Coronary artery (tissue), 2 donors: ENCODE measurements around the gene PROC.

Experiments
- DNase-seq: peaks from one replicate; pipeline ENCODE4 v3.0.0-alpha.2; 2017; ENCODE audit warnings: low spot score
- H3K27ac ChIP-seq, 2 donors: fragments of 200-600 bp; sonication (generic); one replicate each; pipeline ENCODE4 v1.5.1; 2016 to 2019
- H3K4me3 ChIP-seq: fragments of 200-600 bp; sonication (generic); 2 replicates; pipeline ENCODE4 v1.5.1; 2016; ENCODE audit warnings: mild to moderate bottlenecking, moderate library complexity
- TF ChIP-seq, protein P1 (sequence below): fragments of 200-600 bp; sonication (generic); IDR thresholded peaks from one replicate; pipeline ENCODE4 v1.5.1; 2019; ENCODE audit warnings: antibody characterized with exemption

The PROC gene

DNA sequence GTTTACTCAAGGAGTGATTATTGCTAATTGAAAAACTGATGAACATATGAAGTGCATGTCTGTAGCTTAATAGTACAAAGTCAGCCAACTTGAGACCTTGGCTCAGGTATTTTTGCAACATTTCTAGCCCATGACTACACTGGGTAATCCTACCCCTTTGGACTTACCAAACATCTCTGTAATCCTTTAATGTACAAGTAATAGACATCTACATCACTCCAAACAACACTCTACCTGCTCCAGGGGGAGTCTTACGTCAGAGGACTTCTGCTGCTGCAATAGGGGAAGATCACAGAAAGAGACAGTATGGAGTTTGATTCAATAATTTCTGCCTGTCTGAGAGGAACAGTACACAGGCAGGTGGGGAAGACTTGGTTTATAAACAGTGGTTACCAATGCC is 54.0 kb downstream of the PROC start:
- no peak overlapping the region for H3K4me3 ChIP-seq
- H3K27ac ChIP-seq: no peak overlapping the region
- no peak for DNase-seq
- TF ChIP-seq, protein P1, sequence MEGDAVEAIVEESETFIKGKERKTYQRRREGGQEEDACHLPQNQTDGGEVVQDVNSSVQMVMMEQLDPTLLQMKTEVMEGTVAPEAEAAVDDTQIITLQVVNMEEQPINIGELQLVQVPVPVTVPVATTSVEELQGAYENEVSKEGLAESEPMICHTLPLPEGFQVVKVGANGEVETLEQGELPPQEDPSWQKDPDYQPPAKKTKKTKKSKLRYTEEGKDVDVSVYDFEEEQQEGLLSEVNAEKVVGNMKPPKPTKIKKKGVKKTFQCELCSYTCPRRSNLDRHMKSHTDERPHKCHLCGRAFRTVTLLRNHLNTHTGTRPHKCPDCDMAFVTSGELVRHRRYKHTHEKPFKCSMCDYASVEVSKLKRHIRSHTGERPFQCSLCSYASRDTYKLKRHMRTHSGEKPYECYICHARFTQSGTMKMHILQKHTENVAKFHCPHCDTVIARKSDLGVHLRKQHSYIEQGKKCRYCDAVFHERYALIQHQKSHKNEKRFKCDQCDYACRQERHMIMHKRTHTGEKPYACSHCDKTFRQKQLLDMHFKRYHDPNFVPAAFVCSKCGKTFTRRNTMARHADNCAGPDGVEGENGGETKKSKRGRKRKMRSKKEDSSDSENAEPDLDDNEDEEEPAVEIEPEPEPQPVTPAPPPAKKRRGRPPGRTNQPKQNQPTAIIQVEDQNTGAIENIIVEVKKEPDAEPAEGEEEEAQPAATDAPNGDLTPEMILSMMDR: no peak

DNA sequence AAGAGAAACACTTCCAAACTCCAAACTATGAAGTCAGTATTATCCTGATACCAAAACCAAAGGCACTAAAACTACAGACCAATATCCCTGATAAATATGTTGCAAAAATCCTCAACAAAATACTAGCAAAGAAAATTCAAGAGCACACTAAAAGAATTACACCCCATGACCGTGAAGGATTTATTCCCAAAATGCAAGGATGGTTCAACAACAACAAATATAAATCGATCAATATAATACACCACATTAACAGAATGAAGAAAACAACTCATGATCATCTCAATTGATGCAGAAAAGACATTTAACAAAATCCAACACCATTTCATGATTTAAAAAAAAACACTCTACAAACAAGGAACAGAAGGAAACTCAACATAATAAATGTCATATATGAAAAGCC is 57.6 kb downstream of the PROC start:
- Histone ChIP-seq H3K4me3 (no peak overlapping the region), H3K27ac (no peak overlapping the region)
- no peak for DNase-seq
- TF ChIP-seq, protein P1: no peak
